HUDEP-2 (cell line): Measurements from ENCODE around the gene TTC5.
"Not testable (repeated sequence)": the region's sequence is repeated elsewhere in the genome, so short reads cannot be mapped to it uniquely, and the experiment has no call there.

Source experiments
- DNase-seq, 76 experiments: peaks; one replicate each; lab custom pipeline; 2025; ENCODE audit not compliant: unreplicated experiment in 76 of 76; lab: John Stamatoyannopoulos, UW

TTC5 gene

DNA sequence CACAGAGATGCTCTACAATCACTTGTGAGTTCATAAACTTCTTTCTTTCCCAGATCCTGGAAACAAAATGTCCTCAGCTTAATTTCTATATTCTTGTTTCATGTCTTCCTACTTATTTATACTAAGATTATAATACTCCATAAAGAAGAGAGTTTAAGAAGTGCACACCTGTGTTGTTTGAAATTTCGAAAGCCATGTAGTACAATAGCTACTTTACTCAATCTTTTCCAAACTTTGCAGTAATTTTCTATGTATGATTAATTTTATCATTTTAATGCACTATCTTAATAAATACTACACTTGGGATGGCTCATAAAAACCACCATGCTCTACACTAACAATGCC lies 300 bp upstream of the TTC5 start:
- no peak for DNase-seq

DNA sequence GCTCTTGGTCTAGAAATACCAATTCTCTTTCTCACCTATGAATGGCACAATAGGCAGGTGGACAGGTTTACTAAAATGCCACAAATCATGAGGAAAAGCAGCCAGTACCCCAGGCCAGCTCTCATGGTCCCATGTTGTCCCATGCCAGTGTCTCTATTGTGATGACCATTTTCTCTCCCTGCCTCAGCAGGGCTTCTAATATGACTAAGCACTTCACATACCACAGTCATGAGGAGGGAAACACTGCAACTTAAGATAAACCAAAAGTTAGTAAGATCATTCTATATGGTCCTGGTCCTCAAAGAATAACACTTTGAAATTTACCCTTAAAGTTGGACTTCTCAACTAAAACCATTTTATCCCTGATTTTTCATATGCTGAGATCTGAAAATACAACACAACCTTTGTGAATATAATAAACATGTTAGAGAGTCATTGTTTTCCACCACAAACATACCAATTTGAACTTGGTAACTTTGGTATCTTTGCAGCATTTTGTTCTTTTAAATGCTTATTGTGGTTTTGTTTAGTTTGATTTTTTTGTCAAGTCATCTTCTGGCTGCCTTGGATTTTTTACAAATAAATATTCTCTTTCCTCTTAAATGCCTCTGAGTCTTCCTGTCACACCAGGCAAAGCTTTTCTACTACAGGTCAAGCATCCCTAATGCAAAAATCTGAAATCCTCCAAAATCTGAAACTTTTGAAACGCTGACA lies 3.6 kb downstream of the TTC5 start:
- peak in 5 of 76 experiments; percentile 1 to 35 (median 3) for DNase-seq

DNA sequence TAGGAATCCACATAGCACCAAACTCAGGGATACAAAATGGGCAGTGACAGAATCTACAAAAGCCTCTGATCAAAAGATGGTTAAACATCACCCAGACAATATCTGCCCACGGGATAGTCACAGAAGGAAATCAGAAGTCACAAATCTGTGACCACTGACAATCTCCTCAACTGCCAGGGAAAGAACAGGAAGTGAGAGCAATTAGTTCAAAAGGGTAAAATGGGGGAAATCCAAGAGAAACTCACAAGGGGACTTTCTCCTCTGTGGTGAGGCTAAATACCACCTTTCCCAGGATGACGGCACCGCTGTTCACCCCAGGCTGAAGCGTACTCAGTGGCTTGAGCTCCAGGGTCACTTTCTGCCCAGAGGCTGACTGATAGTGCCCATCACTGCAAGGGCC lies 10.7 kb downstream of the TTC5 start:
- no peak for DNase-seq

DNA sequence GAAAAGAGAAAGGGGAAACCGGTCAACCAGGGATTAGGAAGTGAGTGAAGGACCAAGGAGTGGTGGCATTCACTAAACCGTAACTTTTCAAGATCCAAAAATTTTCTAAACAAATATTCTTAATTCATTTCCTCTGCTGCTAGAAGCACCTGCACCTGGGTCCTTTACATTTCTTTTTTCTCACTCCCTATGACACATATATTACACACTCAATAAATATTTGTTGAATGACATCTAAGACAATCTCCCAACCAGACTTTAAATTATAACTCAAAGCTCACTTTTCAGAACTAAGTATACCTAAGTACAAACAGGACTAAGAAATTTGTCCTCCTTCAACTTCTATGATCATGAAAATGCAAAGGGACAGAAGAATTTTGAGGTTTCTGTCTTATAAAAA lies 11.1 kb downstream of the TTC5 start:
- DNase-seq: no peak

DNA sequence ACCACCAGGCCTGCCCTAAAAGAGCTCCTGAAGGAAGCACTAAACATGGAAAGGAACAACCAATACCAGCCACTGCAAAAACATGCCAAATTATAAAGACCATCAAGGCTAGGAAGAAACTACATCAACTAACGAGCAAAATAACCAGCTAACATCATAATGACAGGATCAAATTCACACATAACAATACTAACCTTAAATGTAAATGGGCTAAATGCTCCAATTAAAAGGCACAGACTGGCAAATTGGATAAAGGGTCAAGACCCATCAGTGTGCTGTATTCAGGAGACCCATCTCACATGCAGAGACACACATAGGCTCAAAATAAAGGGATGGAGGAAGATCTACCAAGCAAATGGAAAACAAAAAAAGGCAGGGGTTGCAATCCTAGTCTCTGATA lies 23.8 kb downstream of the TTC5 start:
- not testable (repeated sequence) for DNase-seq

DNA sequence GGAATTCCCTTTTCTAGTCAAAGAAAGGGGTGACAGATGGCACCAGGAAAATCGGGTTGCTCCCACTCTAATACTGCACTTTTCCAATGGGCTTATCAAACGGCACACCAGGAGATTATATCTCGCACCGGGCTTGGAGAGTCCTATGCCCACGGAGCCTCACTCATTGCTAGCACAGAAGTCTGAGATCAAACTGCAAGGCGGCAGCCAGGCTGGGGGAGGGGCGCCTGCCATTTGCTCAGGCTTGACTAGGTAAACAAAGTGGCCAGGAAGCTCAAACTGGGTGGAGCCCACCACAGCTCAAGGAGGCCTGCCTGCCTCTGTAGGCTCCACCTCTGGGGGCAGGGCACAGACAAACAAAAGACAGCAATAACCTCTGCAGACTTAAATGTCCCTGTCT lies 25.5 kb downstream of the TTC5 start:
- DNase-seq: not testable (repeated sequence)

DNA sequence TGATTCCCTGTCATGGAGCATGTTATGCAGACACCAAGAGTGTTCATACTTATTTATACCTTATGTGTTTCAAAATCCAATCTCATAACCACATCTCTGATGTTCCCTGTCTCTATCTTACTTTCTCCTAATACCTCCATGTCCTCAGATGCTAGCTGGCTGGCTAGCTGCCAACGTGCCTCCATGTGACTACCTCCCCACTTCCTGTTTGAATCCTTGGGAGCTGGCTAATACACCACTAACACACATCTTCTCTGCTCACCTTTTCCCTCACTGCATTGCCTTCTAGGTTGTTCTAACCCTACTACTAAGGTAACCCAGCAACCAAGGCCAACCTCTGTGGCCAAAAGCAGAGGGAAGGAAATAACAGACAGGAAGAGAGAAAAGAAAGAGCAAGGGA lies 27.3 kb downstream of the TTC5 start:
- DNase-seq: peak in 20 of 76 experiments; percentile 1 to 32 (median 6)

DNA sequence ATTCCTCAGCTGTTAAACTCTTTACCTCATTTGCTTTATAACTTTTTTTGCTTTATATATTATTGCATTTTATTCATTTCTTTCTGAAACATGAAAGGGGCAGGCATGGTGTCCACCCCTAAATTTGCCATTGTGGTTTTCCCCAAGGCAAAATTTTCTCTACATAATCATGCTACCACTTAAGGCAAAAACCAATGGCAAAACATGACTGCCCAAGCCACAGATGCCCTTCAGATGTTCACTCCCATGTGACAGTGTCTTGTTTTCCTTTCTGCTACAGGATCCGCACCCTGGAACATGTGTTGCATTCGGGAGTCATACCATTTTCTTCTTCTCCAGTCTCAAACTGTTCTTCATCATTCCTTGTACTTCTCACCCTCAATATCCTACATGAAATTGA lies 28.3 kb downstream of the TTC5 start:
- DNase-seq: no peak

DNA sequence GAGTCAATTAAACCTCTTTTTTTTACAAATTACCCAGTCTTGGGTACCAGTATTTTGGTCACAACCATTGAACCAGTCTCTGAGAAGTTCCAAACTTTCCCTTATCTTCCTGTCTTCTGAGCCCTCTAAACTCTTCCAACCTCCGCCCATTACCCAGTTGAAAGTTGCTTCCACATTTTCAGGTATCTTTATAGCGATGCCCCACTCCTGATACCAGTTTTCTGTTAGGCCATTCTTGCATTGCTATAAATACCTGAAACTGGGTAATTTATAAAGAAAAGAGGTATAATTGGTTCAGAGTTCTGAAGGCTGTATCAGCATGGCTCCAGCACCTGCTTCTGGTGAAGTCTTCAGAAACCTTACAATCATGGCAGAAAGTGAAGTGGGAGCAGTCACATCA lies 31.7 kb downstream of the TTC5 start:
- no peak for DNase-seq

DNA sequence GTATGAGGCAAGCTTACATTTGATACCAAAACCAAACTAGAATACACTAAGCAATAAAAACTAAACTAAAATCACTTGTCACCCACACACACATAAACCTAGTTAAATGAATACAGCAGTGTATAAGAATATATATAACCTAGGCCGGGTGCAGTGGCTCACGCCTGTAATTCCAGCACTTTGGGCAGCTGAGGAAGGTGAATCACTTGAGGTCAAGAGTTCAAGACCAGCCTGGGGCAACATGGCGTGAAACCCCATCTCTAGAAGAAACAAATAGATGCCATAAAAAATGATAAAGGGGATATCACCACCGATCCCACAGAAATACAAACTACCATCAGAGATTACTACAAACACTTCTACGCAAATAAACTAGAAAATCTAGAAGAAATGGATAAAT lies 41.4 kb downstream of the TTC5 start:
- DNase-seq: not testable (repeated sequence)

DNA sequence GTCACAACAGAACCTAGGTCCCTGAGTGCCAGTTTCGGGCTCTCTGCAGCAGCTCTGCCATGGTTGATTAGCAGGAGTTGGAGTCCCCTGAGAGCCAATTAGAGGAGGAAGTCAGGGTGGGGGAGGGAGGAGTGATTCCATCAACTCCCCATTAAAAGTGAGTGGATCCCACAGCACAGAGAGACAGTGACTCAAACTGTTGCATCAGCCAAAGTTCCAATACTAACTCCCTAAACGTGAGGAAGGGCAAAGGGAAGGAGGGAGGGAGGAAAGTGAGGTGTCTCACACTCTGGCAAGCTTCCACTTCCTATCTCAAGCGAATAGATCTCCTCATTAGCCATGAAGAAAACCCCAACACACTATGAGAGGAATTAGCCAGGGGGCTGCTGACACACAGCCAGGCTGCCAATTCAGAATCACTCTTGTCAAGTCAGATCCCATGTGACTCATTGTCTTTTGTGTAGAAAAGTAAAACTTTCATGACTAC lies 43.1 kb downstream of the TTC5 start:
- no peak for DNase-seq

DNA sequence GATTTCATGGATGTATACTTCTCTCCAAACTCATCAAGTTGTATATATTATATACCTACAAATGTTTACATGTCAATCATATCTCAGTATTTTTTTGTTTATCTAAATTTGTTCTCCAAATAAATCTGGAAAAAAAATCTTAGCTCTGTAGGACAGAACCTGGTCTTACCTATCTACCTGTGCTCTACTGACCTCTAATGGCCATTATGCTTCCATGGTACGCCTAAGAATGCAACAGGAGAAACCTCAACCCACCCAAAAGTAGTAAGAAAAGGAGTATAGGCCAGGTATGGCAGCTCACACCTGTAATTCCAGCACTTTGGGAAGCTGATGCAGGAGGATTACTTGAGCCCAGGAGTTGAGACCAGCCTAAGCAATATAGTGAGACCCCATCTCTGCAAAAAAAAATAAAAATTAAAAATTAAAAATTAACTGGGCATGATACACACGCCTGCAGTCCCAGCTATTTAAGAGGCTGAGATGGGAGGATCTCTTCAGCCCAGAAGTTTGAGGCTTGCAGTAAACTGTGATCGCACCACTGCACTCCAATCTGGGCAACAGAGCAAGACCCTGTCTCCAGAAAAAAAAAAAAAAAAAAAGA lies 58.0 kb downstream of the TTC5 start:
- DNase-seq: peak in 4 of 76 experiments; percentile 2 to 25 (median 17)
